ENCODE data around the gene CLK1.

The CLK1 gene

DNA sequence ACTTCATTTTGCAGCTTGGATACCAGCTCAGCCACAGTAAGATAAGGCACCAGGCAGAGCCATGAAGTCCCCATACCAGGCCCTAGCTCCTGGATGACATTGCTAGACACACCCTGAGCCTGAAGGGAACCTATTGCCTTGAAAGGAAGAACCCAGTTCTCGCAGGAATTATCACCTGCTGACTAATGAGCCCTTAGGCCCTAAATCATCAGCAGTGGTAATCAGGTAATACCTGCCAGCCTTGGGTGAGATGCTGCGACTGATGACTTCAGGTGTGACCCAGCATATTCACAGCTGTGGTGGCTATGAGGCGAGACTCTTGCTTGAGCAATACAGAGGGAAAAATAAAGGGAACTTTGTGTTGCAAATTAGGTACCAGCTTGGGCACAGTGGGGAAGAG, 24.9 kb downstream of the CLK1 start:
- no peaks in the 10 kb centered on the region for H3K36me3 ChIP-seq (ENCODE audit: control insufficient read depth, insufficient read depth, low read length)
- no peaks in the 10 kb centered on the region for H3K27me3 ChIP-seq (ENCODE audit: control insufficient read depth, insufficient read depth, low read length)
- no peak overlapping the region for H2AFZ ChIP-seq
- no peaks in the 10 kb centered on the region for H3K79me2 ChIP-seq
- no peak overlapping the region for H3K4me2 ChIP-seq (ENCODE audit: low read length)
- no peak overlapping the region for H3K4me3 ChIP-seq (ENCODE audit: low read depth, low read length)
- no peak for TF ChIP-seq CTCF (IDR thresholded peaks at IDR 0.05)
- no peak overlapping the region for H3K9ac ChIP-seq
- H3K4me1 ChIP-seq: no peaks in the 10 kb centered on the region
- H3K27ac ChIP-seq: no peak overlapping the region
- no peaks in the 10 kb centered on the region for H3K9me3 ChIP-seq (ENCODE audit: control insufficient read depth, low read length)

DNA sequence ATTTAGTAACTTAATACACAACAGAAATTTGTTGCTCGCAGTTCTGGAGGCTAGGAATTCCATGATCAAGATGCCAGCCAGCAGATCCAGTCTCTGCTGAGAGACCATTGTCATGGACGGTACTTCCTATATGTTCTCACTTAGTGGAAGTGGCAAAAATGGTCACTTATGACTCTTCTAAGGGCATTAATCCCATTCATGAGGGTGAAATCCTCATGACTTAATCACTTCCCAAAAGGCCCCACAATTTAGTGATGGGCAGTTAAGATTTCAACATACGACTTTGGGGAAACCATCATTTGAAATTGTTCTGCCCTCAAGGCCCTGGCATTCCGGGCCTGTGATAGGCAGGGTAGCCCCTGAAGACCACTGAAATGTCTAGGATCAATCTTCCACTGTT, 29.8 kb downstream of the CLK1 start:
- Histone ChIP-seq H3K9ac (no peak overlapping the region), H3K27me3 (ENCODE audit: control insufficient read depth, insufficient read depth, low read length) (no peaks in the 10 kb centered on the region), H3K27ac (no peak overlapping the region), H3K36me3 (ENCODE audit: control insufficient read depth, insufficient read depth, low read length) (no peaks in the 10 kb centered on the region), H3K4me3 (ENCODE audit: low read depth, low read length) (no peak overlapping the region), H3K4me1 (no peaks in the 10 kb centered on the region), H3K4me2 (ENCODE audit: low read length) (no peak overlapping the region), H3K9me3 (ENCODE audit: control insufficient read depth, low read length) (no peaks in the 10 kb centered on the region), H2AFZ (no peak overlapping the region), H3K79me2 (no peaks in the 10 kb centered on the region)
- no peak for TF ChIP-seq CTCF (IDR thresholded peaks at IDR 0.05)

- Histone ChIP-seq H2AFZ (no peak overlapping the region), H3K36me3 (ENCODE audit: control insufficient read depth, insufficient read depth, low read length) (no peaks in the 10 kb centered on the region), H3K27ac (no peak overlapping the region), H3K4me3 (ENCODE audit: low read depth, low read length) (no peak overlapping the region), H3K4me1 (no peaks in the 10 kb centered on the region), H3K9me3 (ENCODE audit: control insufficient read depth, low read length) (no peaks in the 10 kb centered on the region), H3K79me2 (peaks cover 2% of the 10 kb centered on the region), H3K4me2 (ENCODE audit: low read length) (no peak overlapping the region), H3K27me3 (ENCODE audit: control insufficient read depth, insufficient read depth, low read length) (no peaks in the 10 kb centered on the region), H3K9ac (no peak overlapping the region)
- no peak for TF ChIP-seq CTCF (IDR thresholded peaks at IDR 0.05)
Observed at GRCh38 chr2:200829258-200829655, 35.2 kb downstream of the CLK1 start.

DNA sequence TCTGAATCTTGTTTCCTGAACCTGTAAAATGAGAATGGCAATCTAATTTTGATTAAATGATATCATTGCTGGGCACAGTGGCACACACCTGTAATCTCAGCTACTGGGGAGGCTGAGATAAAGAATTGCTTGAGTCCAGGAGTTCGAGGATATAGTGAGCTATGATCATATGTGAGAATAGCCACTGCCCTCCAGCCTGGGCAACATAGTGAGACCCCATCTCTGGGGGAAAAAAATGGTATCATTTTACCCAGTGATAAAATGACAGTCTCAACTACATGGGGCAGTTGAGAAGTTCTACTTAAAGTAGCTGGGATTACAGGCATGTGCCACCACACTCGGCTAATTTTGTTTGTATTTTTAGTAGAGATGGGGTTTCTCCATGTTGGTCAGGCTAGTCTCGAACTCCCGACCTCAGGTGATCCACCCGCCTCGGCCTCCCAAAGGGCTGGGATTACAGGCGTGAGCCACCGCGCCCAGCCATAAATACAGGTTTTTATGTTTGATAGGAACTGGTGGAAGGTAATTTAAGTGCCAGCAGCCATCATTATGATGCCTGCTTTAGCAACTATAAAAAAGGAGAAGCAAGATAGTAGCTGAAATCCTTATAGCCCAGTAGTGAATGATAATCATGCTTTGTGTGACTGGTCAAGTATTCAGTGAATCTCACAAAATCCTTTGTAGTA, 35.7 kb downstream of the CLK1 start:
- Histone ChIP-seq H3K27ac (no peak overlapping the region), H3K9me3 (ENCODE audit: control insufficient read depth, low read length) (no peaks in the 10 kb centered on the region), H2AFZ (no peak overlapping the region), H3K4me1 (no peaks in the 10 kb centered on the region), H3K4me3 (ENCODE audit: low read depth, low read length) (no peak overlapping the region), H3K9ac (no peak overlapping the region), H3K27me3 (ENCODE audit: control insufficient read depth, insufficient read depth, low read length) (no peaks in the 10 kb centered on the region), H3K36me3 (ENCODE audit: control insufficient read depth, insufficient read depth, low read length) (no peaks in the 10 kb centered on the region), H3K4me2 (ENCODE audit: low read length) (no peak overlapping the region), H3K79me2 (peaks cover 2% of the 10 kb centered on the region)
- TF ChIP-seq CTCF (IDR thresholded peaks at IDR 0.05): no peak

DNA sequence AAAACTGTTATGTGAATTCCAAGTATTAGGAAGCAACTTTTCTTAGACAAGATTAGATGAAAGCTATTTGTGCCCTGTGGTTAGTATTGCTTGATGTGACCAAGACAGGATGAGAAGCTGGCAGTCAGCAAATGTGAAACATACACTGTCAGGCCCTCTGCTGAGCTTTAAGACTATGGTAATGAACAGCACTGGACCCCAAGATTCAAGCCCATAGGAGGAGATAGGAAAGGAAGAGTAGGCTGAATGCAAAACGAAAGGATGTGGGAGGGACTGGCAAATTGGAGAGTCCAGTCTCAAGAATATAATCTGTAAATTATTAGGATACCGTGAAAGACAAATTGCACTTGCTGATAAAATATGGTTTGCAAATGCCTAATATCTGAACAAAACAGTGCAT, 36.4 kb downstream of the CLK1 start:
- no peaks in the 10 kb centered on the region for H3K4me1 ChIP-seq
- H3K79me2 ChIP-seq: peaks cover 2% of the 10 kb centered on the region
- no peak overlapping the region for H3K27ac ChIP-seq
- no peak overlapping the region for H3K4me2 ChIP-seq (ENCODE audit: low read length)
- H3K36me3 ChIP-seq (ENCODE audit: control insufficient read depth, insufficient read depth, low read length): no peaks in the 10 kb centered on the region
- no peak for TF ChIP-seq CTCF (IDR thresholded peaks at IDR 0.05)
- no peak overlapping the region for H3K4me3 ChIP-seq (ENCODE audit: low read depth, low read length)
- no peak overlapping the region for H2AFZ ChIP-seq
- H3K27me3 ChIP-seq (ENCODE audit: control insufficient read depth, insufficient read depth, low read length): no peaks in the 10 kb centered on the region
- no peak overlapping the region for H3K9ac ChIP-seq
- H3K9me3 ChIP-seq (ENCODE audit: control insufficient read depth, low read length): no peaks in the 10 kb centered on the region
